Measurements from ENCODE around the gene FGGY. TPM values are rescaled to one million over a fixed set of nuclear protein-coding genes. Genes with fewer than 3 reads are reported as not detected.

Gene FGGY
- total RNA-seq, 4 donors from 2014 or later, result 20.6 to 138 (median 32.8) TPM

GRCh38 chr1:59404796-59405195 is 107.9 kb downstream of the FGGY start:
- H3K4me1 ChIP-seq, result no peaks in the 10 kb centered on the region
- intact Hi-C loops (cut with DNase I; ENCODE audit: low total_unique reads), result no loop called here
- peaks cover 0 to 4% of the 10 kb centered on the region in 2 donors for H3K9me3 ChIP-seq
- H3K27me3 ChIP-seq, result no peaks in the 10 kb centered on the region
- DNase-seq, result no peak
- no peaks in the 10 kb centered on the region for H3K36me3 ChIP-seq
- no peak for TF ChIP-seq CTCF (IDR thresholded peaks at IDR 0.05)
- no peak for TF ChIP-seq POLR2A (IDR thresholded peaks at IDR 0.05)
- peak overlapping the region in 1 of 2 donors; percentile 52 for H3K27ac ChIP-seq
- no peak overlapping the region for H3K4me3 ChIP-seq

- intact Hi-C loops (cut with DNase I; ENCODE audit: low total_unique reads), result no loop called here
- Histone ChIP-seq H3K36me3 (no peaks in the 10 kb centered on the region), H3K27ac (no peak overlapping the region), H3K27me3 (no peaks in the 10 kb centered on the region), H3K4me3 (no peak overlapping the region), H3K9me3 (peaks cover 0 to 4% of the 10 kb centered on the region in 2 donors), H3K4me1 (no peaks in the 10 kb centered on the region)
- DNase-seq, result no peak
- no peak for TF ChIP-seq POLR2A (IDR thresholded peaks at IDR 0.05)
- no peak for TF ChIP-seq CTCF (IDR thresholded peaks at IDR 0.05)
These were observed 109.7 kb downstream of the FGGY start for GRCh38 chr1:59406437-59407164.

GRCh38 chr1:59408608-59409240 is 111.8 kb downstream of the FGGY start:
- DNase-seq, result no peak
- Histone ChIP-seq H3K27ac (peak overlapping the region in 1 of 2 donors; percentile 48), H3K4me1 (no peaks in the 10 kb centered on the region), H3K4me3 (no peak overlapping the region), H3K27me3 (no peaks in the 10 kb centered on the region), H3K36me3 (no peaks in the 10 kb centered on the region), H3K9me3 (peaks cover 0 to 4% of the 10 kb centered on the region in 2 donors)
- intact Hi-C loops (cut with DNase I; ENCODE audit: low total_unique reads), result no loop called here
- TF ChIP-seq POLR2A (IDR thresholded peaks at IDR 0.05) (no peak), CTCF (IDR thresholded peaks at IDR 0.05) (no peak)

GRCh38 chr1:59409549-59409948 is 112.7 kb downstream of the FGGY start:
- intact Hi-C loops (cut with DNase I; ENCODE audit: low total_unique reads), result no loop called here
- H3K27me3 ChIP-seq, result no peaks in the 10 kb centered on the region
- H3K36me3 ChIP-seq, result no peaks in the 10 kb centered on the region
- peaks cover 0 to 4% of the 10 kb centered on the region in 2 donors for H3K9me3 ChIP-seq
- DNase-seq, result no peak
- H3K27ac ChIP-seq, result peak overlapping the region in 1 of 2 donors; percentile 48
- no peaks in the 10 kb centered on the region for H3K4me1 ChIP-seq
- TF ChIP-seq CTCF (IDR thresholded peaks at IDR 0.05) (no peak), POLR2A (IDR thresholded peaks at IDR 0.05) (no peak)
- H3K4me3 ChIP-seq, result no peak overlapping the region

GRCh38 chr1:59409986-59410385 is 113.1 kb downstream of the FGGY start:
- peaks cover 0 to 4% of the 10 kb centered on the region in 2 donors for H3K9me3 ChIP-seq
- no peak for TF ChIP-seq CTCF (IDR thresholded peaks at IDR 0.05)
- no peak for TF ChIP-seq POLR2A (IDR thresholded peaks at IDR 0.05)
- H3K27me3 ChIP-seq, result no peaks in the 10 kb centered on the region
- H3K36me3 ChIP-seq, result no peaks in the 10 kb centered on the region
- no peak overlapping the region for H3K27ac ChIP-seq
- intact Hi-C loops (cut with DNase I; ENCODE audit: low total_unique reads), result no loop called here
- no peaks in the 10 kb centered on the region for H3K4me1 ChIP-seq
- H3K4me3 ChIP-seq, result no peak overlapping the region
- DNase-seq, result no peak

Data from uterus (tissue), 4 donors.